Dendritic cell treated with granulocyte-macrophage colony-stimulating factor and Interleukin-4, amounts not matched to agents 40 ng/mL and 50 ng/mL, for 4 days (primary cell): ENCODE measurements around the gene MBTPS1.
A peak's percentile ranks its signal among the peaks of the same experiment; 100 is the strongest.

Experiments
- H3K27ac Mint-ChIP-seq: one replicate; pipeline ENCODE4 v1.8.0; 2022; ENCODE audit warnings: mild to moderate bottlenecking, mixed read lengths
- H3K27me3 Mint-ChIP-seq: one replicate; pipeline ENCODE4 v1.8.0; 2022; ENCODE audit warnings: mild to moderate bottlenecking, mixed read lengths
- H3K36me3 Mint-ChIP-seq: one replicate; pipeline ENCODE4 v1.8.0; 2022; ENCODE audit warnings: low read depth, mixed read lengths
- H3K4me1 Mint-ChIP-seq: one replicate; pipeline ENCODE4 v1.8.0; 2022; ENCODE audit warnings: low read depth, mixed read lengths
- H3K4me3 Mint-ChIP-seq: one replicate; pipeline ENCODE4 v1.8.0; 2022; ENCODE audit warnings: mild to moderate bottlenecking, moderate library complexity, mixed read lengths
- H3K9me3 Mint-ChIP-seq: one replicate; pipeline ENCODE4 v1.8.0; 2022; ENCODE audit warnings: mixed read lengths
- intact Hi-C: fragments of 100-400 bp; cut with micrococcal nuclease; formaldehyde crosslinking; loops from one replicate; pipeline ENCODE4 v1.15.0; 2022

MBTPS1 gene

GRCh38 chr16:84103678-84104077, 13.1 kb downstream of the MBTPS1 start:
- no peak overlapping the region for H3K4me3 Mint-ChIP-seq
- H3K27me3 Mint-ChIP-seq = no peaks in the 10 kb centered on the region
- peaks cover 68% of the 10 kb centered on the region for H3K36me3 Mint-ChIP-seq
- no peaks in the 10 kb centered on the region for H3K9me3 Mint-ChIP-seq
- H3K27ac Mint-ChIP-seq = no peak overlapping the region
- peaks cover 64% of the 10 kb centered on the region for H3K4me1 Mint-ChIP-seq
- intact Hi-C loops = no loop called here

DNA sequence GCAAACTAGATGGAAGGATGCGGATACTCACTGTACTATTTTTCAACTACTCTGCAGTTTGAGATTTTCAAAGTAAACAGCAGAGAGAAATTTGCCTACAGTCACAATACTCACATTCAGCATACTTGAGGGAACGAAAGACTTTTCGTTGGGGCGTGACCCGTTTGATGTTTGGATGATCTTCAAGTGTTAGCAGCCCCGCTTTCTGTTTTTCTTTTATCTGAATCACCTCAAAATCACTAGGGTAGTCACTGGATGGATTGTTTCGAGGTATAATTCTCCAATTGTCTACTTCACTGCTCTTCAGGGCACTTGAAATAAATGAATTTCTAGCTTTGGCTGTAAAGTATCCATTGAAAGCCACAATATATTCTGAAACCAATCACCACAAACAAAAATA, 17.8 kb downstream of the MBTPS1 start:
- no peaks in the 10 kb centered on the region for H3K27me3 Mint-ChIP-seq
- intact Hi-C loops = no loop called here
- H3K9me3 Mint-ChIP-seq = no peaks in the 10 kb centered on the region
- peaks cover 41% of the 10 kb centered on the region for H3K4me1 Mint-ChIP-seq
- no peak overlapping the region for H3K27ac Mint-ChIP-seq
- H3K4me3 Mint-ChIP-seq = no peak overlapping the region
- peaks cover 82% of the 10 kb centered on the region for H3K36me3 Mint-ChIP-seq

GRCh38 chr16:84096447-84097005, 20.2 kb downstream of the MBTPS1 start:
- H3K27ac Mint-ChIP-seq = no peak overlapping the region
- intact Hi-C loops = no loop called here
- no peak overlapping the region for H3K4me3 Mint-ChIP-seq
- peaks cover 21% of the 10 kb centered on the region for H3K4me1 Mint-ChIP-seq
- H3K36me3 Mint-ChIP-seq = peaks cover 100% of the 10 kb centered on the region
- H3K27me3 Mint-ChIP-seq = no peaks in the 10 kb centered on the region
- H3K9me3 Mint-ChIP-seq = no peaks in the 10 kb centered on the region

DNA sequence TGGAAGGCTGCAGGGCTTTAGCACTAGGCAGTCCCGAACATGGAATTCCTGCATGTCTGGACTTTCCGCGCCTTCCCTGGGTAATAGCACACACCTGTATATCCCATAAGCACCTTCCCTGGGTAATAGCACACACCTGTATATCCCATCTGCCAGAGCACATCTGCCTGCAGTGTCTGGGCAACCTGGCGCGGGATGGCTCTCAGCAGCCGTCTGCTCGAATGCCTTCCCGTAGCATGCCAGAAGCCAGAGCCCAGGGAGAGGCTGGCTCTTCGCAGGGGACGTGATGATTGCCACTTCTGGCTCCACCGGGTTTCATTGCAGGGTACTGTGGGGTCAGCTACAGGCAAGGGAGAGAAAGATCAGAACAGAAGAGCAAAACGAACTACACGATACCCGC, 21.3 kb downstream of the MBTPS1 start:
- Mint-ChIP-seq H3K4me3 (no peak overlapping the region), H3K27me3 (no peaks in the 10 kb centered on the region), H3K36me3 (peaks cover 100% of the 10 kb centered on the region), H3K9me3 (no peaks in the 10 kb centered on the region), H3K27ac (no peak overlapping the region), H3K4me1 (peaks cover 10% of the 10 kb centered on the region)
- intact Hi-C loops = no loop called here

DNA sequence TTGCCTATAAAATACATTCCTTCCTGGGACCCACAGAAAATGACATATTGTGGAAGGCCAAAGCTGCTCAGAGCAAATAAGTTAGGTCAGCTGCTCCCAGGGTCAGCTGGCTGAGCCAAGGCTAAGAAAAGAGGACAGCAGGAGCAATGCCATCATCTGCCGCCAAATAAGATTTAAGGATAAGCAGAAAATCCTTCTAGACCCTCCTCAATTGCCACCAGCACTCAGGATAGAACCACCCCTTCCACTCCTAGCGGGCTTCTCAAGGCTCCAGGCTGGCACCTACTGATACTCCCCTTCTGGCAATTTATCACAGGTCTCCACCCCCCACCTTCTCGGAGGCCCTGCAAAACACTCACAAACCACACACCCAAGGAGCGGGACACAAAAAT, 22.9 kb downstream of the MBTPS1 start:
- Mint-ChIP-seq H3K27me3 (no peaks in the 10 kb centered on the region), H3K9me3 (no peaks in the 10 kb centered on the region), H3K4me3 (no peak overlapping the region), H3K36me3 (peaks cover 100% of the 10 kb centered on the region), H3K4me1 (peaks cover 9% of the 10 kb centered on the region), H3K27ac (no peak overlapping the region)
- intact Hi-C loops = no loop called here

GRCh38 chr16:84093120-84093878, 23.4 kb downstream of the MBTPS1 start:
- intact Hi-C loops = no loop called here
- Mint-ChIP-seq H3K27ac (no peak overlapping the region), H3K36me3 (peaks cover 100% of the 10 kb centered on the region), H3K27me3 (no peaks in the 10 kb centered on the region), H3K4me3 (no peak overlapping the region), H3K9me3 (no peaks in the 10 kb centered on the region), H3K4me1 (peaks cover 15% of the 10 kb centered on the region)

- no peak overlapping the region for H3K27ac Mint-ChIP-seq
- H3K36me3 Mint-ChIP-seq = peaks cover 100% of the 10 kb centered on the region
- H3K4me1 Mint-ChIP-seq = peaks cover 33% of the 10 kb centered on the region
- intact Hi-C loops = no loop called here
- H3K9me3 Mint-ChIP-seq = no peaks in the 10 kb centered on the region
- no peak overlapping the region for H3K4me3 Mint-ChIP-seq
- no peaks in the 10 kb centered on the region for H3K27me3 Mint-ChIP-seq
Observed at GRCh38 chr16:84091460-84091859, 25.3 kb downstream of the MBTPS1 start.

GRCh38 chr16:84090211-84090610, 26.5 kb downstream of the MBTPS1 start:
- Mint-ChIP-seq H3K27ac (no peak overlapping the region), H3K9me3 (no peaks in the 10 kb centered on the region), H3K4me1 (peaks cover 44% of the 10 kb centered on the region), H3K4me3 (no peak overlapping the region), H3K27me3 (no peaks in the 10 kb centered on the region), H3K36me3 (peaks cover 95% of the 10 kb centered on the region)
- intact Hi-C loops = no loop called here

DNA sequence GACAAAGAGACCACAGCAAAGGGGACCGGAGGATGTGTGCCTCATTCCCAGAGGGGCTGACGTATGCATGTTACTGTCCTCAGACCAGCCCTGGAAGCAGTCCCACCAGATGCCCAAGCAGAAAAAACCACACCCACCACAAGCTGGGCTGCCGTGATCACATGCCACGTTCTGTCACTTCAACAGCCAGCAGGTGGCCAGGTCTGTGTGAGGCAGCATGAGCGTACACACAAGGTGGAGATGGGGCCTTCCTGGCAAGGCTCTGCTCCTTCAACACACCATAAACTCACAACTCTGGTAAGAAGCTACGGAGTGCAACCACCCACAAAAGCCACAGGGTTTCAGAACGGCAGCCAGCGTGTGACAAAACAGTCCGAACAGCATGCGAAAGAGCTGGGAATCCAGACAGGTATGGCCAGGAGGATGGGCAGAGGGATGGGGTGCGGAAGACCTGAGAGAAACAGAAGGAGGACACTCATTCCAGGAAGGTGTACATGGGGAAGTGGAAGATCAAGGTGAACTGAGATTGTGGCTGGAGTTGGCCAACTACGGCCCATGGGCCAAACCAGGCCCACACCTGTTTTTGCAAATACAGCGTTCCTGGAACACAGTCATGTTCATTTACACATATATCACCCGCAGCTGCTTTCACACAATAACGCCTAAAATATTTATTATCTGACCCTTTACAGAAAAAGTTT, 27.9 kb downstream of the MBTPS1 start:
- Mint-ChIP-seq H3K4me1 (peaks cover 53% of the 10 kb centered on the region), H3K27me3 (no peaks in the 10 kb centered on the region), H3K36me3 (peaks cover 93% of the 10 kb centered on the region), H3K4me3 (no peak overlapping the region), H3K27ac (peak overlapping the region; percentile 12), H3K9me3 (no peaks in the 10 kb centered on the region)
- intact Hi-C loops = no loop called here

DNA sequence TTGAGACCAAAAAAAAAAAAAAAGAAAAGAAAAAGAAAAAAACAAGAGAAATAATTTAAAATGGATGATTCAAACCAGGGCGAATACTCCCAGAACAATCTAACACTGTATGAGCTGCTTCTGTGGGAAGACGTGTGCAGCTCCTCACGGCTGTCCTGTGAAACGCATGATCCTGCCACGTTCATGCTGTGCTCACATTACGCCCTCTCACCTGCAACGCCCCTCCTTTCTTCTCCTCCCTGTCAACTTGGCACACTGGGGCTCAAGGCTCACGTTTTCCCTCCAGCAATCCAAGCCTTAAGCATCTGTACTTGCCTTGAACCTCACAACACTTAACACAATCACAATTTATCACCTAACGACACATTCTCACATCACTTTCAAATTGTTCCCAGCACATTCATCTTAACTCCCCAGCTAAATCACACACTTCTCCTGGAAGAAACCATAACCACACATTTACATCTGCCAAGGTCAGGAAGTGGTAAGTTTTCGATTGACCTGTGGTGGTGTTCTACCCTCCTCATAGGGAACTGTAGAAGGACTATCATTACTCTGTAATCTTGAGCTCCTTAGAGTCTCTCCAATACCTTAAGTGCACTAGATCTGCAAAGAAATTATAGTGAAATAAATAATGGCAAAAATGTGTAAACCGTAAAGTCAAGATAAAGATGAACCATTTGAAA, 29.1 kb downstream of the MBTPS1 start:
- intact Hi-C loops = no loop called here
- H3K27ac Mint-ChIP-seq = no peak overlapping the region
- H3K36me3 Mint-ChIP-seq = peaks cover 91% of the 10 kb centered on the region
- H3K4me3 Mint-ChIP-seq = peak overlapping the region; percentile 11
- H3K9me3 Mint-ChIP-seq = no peaks in the 10 kb centered on the region
- peaks cover 62% of the 10 kb centered on the region for H3K4me1 Mint-ChIP-seq
- H3K27me3 Mint-ChIP-seq = no peaks in the 10 kb centered on the region

DNA sequence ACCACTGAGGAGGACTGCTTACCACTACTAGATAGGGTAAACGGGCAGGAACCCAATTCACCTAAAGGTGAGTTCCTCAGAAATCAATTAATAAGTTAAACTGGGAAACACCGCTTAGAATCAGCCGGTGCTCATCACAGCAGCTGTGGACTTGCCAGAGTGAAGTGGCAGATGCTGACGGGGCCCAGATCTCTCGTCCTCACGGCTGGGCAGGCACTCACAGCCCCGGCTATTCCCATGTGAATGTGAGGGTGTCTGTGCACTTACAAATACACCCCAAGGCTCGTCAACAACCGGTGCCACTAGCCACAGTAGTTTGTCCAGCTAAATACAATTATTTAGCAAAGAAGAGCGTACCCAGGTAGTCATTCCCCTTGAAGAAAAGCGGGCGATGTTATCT, 29.7 kb downstream of the MBTPS1 start:
- no peaks in the 10 kb centered on the region for H3K9me3 Mint-ChIP-seq
- no peak overlapping the region for H3K27ac Mint-ChIP-seq
- intact Hi-C loops = no loop called here
- H3K4me3 Mint-ChIP-seq = no peak overlapping the region
- peaks cover 91% of the 10 kb centered on the region for H3K36me3 Mint-ChIP-seq
- peaks cover 68% of the 10 kb centered on the region for H3K4me1 Mint-ChIP-seq
- H3K27me3 Mint-ChIP-seq = no peaks in the 10 kb centered on the region

DNA sequence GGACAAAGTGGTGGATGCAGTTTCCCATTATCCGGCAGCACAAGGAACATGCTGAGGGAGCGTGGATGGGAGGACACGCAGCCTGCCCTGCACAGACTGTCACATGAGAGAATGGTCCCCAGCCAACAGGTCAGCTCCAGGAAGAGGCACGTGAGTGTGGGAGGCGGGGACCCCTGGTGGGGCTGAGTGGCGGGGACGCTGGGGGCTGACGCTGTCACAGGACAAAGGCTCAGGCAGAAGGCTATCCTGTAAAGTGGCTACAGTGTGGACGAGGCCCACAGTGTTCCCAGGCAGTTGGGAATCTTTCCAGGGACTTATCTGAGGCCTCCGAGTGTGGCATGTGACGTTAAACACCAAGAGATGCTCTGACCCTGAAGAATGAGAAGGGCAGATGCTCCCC, 30.4 kb downstream of the MBTPS1 start:
- H3K27me3 Mint-ChIP-seq = no peaks in the 10 kb centered on the region
- H3K36me3 Mint-ChIP-seq = peaks cover 91% of the 10 kb centered on the region
- intact Hi-C loops = no loop called here
- H3K4me3 Mint-ChIP-seq = peak overlapping the region; percentile 53
- H3K9me3 Mint-ChIP-seq = no peaks in the 10 kb centered on the region
- peaks cover 74% of the 10 kb centered on the region for H3K4me1 Mint-ChIP-seq
- H3K27ac Mint-ChIP-seq = peak overlapping the region; percentile 69

DNA sequence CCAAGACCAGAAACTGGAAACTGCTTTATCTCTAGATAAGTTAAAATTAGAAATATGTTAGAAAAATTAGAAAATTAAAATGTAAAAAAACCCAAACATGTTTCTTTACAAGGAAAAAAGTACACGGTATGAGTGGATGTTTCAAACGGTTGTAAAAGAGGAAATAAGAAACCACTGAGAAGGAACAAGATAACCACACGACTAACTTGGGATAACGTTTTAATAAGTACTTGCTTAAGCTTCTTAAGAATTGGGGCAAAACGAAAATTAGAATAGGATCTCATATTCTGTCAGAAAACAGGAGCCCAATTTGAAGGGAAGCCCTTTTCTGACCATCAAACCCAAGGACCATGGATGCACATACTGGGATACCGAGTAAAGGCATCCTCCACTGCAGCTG, 31.0 kb downstream of the MBTPS1 start:
- peaks cover 77% of the 10 kb centered on the region for H3K4me1 Mint-ChIP-seq
- peak overlapping the region; percentile 53 for H3K4me3 Mint-ChIP-seq
- H3K36me3 Mint-ChIP-seq = peaks cover 91% of the 10 kb centered on the region
- H3K9me3 Mint-ChIP-seq = no peaks in the 10 kb centered on the region
- H3K27me3 Mint-ChIP-seq = no peaks in the 10 kb centered on the region
- intact Hi-C loops = no loop called here
- peak overlapping the region; percentile 69 for H3K27ac Mint-ChIP-seq

- Mint-ChIP-seq H3K36me3 (peaks cover 91% of the 10 kb centered on the region), H3K4me3 (no peak overlapping the region)
- intact Hi-C loops = no loop called here
Observed at GRCh38 chr16:84085271-84085667, 31.5 kb downstream of the MBTPS1 start.

More at GRCh38 chr16:84085271-84085667, 31.5 kb downstream of the MBTPS1 start:
- Mint-ChIP-seq H3K4me1 (peaks cover 82% of the 10 kb centered on the region), H3K27ac (peak overlapping the region; percentile 54), H3K27me3 (no peaks in the 10 kb centered on the region), H3K9me3 (no peaks in the 10 kb centered on the region)
